DOHH2 (cell line): Measurements from ENCODE around the gene CHD6.

Source experiments
- EZH2phosphoT487 ChIP-seq: fragments of 200-600 bp; sonication (generic); IDR thresholded peaks from 2 replicates; pipeline ENCODE4 v1.6.1; 2017; ENCODE audit warnings: borderline replicate concordance, mild to moderate bottlenecking, antibody characterized with exemption, low read length, moderate library complexity, mixed read lengths
- TF ChIP-seq, protein P1 (sequence below): fragments of 200-600 bp; sonication (generic); IDR thresholded peaks from one replicate; pipeline ENCODE4 v1.5.1; 2014; ENCODE audit warnings: antibody characterized with exemption, mild to moderate bottlenecking, low read depth, low read length; ENCODE audit not compliant: poor library complexity, severe bottlenecking

DNA sequence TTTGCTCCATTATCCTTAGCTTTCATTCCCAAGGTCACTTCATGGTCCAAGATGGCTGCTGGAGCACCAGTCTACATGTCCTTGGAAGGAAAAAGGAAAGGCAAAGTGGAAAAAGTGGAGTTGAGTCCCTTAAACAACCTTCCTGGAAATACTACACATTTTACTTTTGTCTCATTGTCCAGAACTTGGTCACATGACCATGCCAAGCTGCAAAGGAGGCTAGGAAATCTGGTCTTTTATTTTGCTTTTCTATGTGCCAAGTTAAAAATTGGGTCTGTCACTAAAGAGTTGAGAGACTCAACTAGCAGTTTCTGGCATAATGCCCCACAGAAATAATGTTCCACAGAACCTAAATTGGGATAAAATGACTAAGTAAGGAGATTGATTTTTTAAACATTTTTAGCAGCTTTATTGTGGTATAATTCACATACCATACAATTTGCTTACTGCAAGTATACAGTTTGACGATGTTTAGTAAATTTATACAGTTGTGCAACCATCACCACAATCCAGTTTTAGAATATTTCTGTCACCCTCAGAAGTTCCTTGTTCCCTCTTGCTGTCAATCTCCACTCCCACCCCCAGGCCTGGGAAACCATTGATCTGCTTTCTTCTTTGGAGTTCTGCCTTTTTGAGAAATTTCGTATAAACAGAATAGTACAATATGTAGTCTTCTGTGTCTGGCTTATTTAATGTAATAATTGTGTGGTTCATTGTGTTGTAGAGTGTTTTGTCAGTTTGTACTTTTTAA lies 5.6 kb upstream of the CHD6 start:
- TF ChIP-seq, protein P1, sequence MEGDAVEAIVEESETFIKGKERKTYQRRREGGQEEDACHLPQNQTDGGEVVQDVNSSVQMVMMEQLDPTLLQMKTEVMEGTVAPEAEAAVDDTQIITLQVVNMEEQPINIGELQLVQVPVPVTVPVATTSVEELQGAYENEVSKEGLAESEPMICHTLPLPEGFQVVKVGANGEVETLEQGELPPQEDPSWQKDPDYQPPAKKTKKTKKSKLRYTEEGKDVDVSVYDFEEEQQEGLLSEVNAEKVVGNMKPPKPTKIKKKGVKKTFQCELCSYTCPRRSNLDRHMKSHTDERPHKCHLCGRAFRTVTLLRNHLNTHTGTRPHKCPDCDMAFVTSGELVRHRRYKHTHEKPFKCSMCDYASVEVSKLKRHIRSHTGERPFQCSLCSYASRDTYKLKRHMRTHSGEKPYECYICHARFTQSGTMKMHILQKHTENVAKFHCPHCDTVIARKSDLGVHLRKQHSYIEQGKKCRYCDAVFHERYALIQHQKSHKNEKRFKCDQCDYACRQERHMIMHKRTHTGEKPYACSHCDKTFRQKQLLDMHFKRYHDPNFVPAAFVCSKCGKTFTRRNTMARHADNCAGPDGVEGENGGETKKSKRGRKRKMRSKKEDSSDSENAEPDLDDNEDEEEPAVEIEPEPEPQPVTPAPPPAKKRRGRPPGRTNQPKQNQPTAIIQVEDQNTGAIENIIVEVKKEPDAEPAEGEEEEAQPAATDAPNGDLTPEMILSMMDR, result no peak
- TF ChIP-seq EZH2phosphoT487, result no peak
